HS-5 (cell line): ENCODE results near the gene FLRT1.

Experiments used
- DNase-seq: peaks from one replicate; pipeline ENCODE4 v3.0.0-alpha.2; 2012; ENCODE audit warnings: low read depth

Gene FLRT1

GRCh38 chr11:64035576-64035975 lies at the start of gene FLRT1:
Gene FLRT1, plus strand, starts transcription at chr11:64035931. Its CDS starts 80,337 bp downstream, at chr11:64116268.
- DNase-seq: no peak

GRCh38 chr11:63986156-63986931 lies 49.4 kb upstream of the FLRT1 start, which contains the start of gene OTUB1:
Gene OTUB1, plus strand, starts transcription at chr11:63986438. Its CDS starts 19 bp downstream, at chr11:63986457.
- DNase-seq: peak; percentile 60

GRCh38 chr11:63986932-63987513 lies 48.7 kb upstream of the FLRT1 start:
- DNase-seq: no peak

- DNase-seq: no peak
These were observed 44.2 kb upstream of the FLRT1 start for GRCh38 chr11:63991558-63991957.

GRCh38 chr11:63993100-63993499 lies 42.6 kb upstream of the FLRT1 start:
- DNase-seq: no peak

GRCh38 chr11:63993993-63994392 lies 41.7 kb upstream of the FLRT1 start:
- DNase-seq: no peak

- DNase-seq: no peak
These were observed 39.2 kb upstream of the FLRT1 start for GRCh38 chr11:63996512-63996911.

- DNase-seq: no peak
These were observed 38.5 kb upstream of the FLRT1 start for GRCh38 chr11:63997104-63997700.

GRCh38 chr11:63997801-63998337 lies 37.9 kb upstream of the FLRT1 start:
- DNase-seq: no peak

- no peak for DNase-seq
These were observed 37.0 kb upstream of the FLRT1 start for GRCh38 chr11:63998558-63999348.

- no peak for DNase-seq
These were observed 36.2 kb upstream of the FLRT1 start for GRCh38 chr11:63999349-64000025.

- DNase-seq: no peak
These were observed 35.5 kb upstream of the FLRT1 start for GRCh38 chr11:64000026-64000739.

GRCh38 chr11:64000740-64001483 lies 34.8 kb upstream of the FLRT1 start:
- no peak for DNase-seq

GRCh38 chr11:64001484-64002420 lies 34.0 kb upstream of the FLRT1 start:
- no peak for DNase-seq

- no peak for DNase-seq
These were observed 31.7 kb upstream of the FLRT1 start for GRCh38 chr11:64003807-64004589.

GRCh38 chr11:64004590-64004984 lies 31.1 kb upstream of the FLRT1 start:
- DNase-seq: no peak

- DNase-seq: no peak
These were observed 30.0 kb upstream of the FLRT1 start for GRCh38 chr11:64005691-64006090.

- DNase-seq: no peak
These were observed 29.3 kb upstream of the FLRT1 start for GRCh38 chr11:64006398-64006797.
